Gastroesophageal sphincter (tissue), 4 donors: ENCODE measurements around the gene TBC1D19. TPM values are rescaled to one million over a fixed set of nuclear protein-coding genes. Genes with fewer than 3 reads are reported as not detected.

Experiments used
- ATAC-seq: fragments of 150-250 bp; one replicate; pipeline ENCODE4 v1.9.1; 2016; ENCODE audit warnings: mild to moderate bottlenecking, moderate library complexity
- H3K27ac ChIP-seq, 4 donors: fragments of 200-600 bp; sonication (generic) in 3 of 4; 1 replicate in 3 of 4; 2 replicates in 1 of 4; pipeline ENCODE4 v1.5.1; 2016 to 2019
- H3K27me3 ChIP-seq: fragments of 200-600 bp; sonication (generic); one replicate; pipeline ENCODE4 v1.5.1; 2019
- H3K36me3 ChIP-seq, 2 donors: fragments of 200-600 bp; sonication (generic); one replicate each; pipeline ENCODE4 v1.5.1; 2019; ENCODE audit warnings: control low read depth in 1 of 2
- H3K4me1 ChIP-seq, 3 donors: fragments of 200-600 bp; sonication (generic); 1 replicate in 2 of 3; 2 replicates in 1 of 3; pipeline ENCODE4 v1.5.1; 2016 to 2019; ENCODE audit warnings: control low read depth in 2 of 3
- H3K4me3 ChIP-seq, 2 donors: fragments of 200-600 bp; sonication (generic); one replicate each; pipeline ENCODE4 v1.5.1; 2019; ENCODE audit warnings: mild to moderate bottlenecking in 1 of 2, moderate library complexity in 1 of 2
- H3K9me3 ChIP-seq, 3 donors: fragments of 200-600 bp; sonication (generic); one replicate each; pipeline ENCODE4 v1.5.1; 2017 to 2019; ENCODE audit warnings: control low read depth in 2 of 3
- EP300 ChIP-seq: sonication (generic); formaldehyde crosslinking; IDR thresholded peaks from one replicate; pipeline ENCODE4 v1.6.1; 2017; ENCODE audit warnings: antibody characterized with exemption, mild to moderate bottlenecking
- POLR2A ChIP-seq, 2 donors: fragments of 450-650 bp; IDR thresholded peaks; one replicate each; pipeline ENCODE4 v1.6.1; 2017; ENCODE audit warnings: antibody characterized with exemption in 2 of 2, mild to moderate bottlenecking in 2 of 2, moderate library complexity in 1 of 2
- POLR2AphosphoS5 ChIP-seq: sonication (generic); formaldehyde crosslinking; IDR thresholded peaks from one replicate; pipeline ENCODE4 v1.6.1; 2017; ENCODE audit warnings: antibody characterized with exemption
- WGBS, 2 donors: methylation state at CpG; one replicate each; pipeline ENCODE4 v1.1.5; 2018; ENCODE audit warnings: low coverage in 1 of 2; 5-methylcytosine and 5-hydroxymethylcytosine counted together
- total RNA-seq, 4 donors: library from RNA; depleted of rRNA; stranded (reverse); fragments of >200 nt; gene quantifications; one replicate each; pipeline ENCODE4 v1.1.0, GENCODE V29; 2016
- TF ChIP-seq, protein P1 (sequence below), 4 experiments: fragments of 200-600 bp in 2 of 4; fragments of 450-650 bp in 2 of 4; sonication (generic) in 1 of 4; IDR thresholded peaks; one replicate each; pipeline ENCODE4 v1.5.1; 2017 to 2019; ENCODE audit warnings: antibody characterized with exemption in 4 of 4, mild to moderate bottlenecking in 2 of 4, moderate library complexity in 2 of 4

TBC1D19 gene
- total RNA-seq, 4 donors from 2014 or later, result 13.2 to 20.1 (median 15.9) TPM

GRCh38 chr4:26786916-26787315, 203.0 kb downstream of the TBC1D19 start:
- no peak for TF ChIP-seq POLR2AphosphoS5
- TF ChIP-seq, protein P1, sequence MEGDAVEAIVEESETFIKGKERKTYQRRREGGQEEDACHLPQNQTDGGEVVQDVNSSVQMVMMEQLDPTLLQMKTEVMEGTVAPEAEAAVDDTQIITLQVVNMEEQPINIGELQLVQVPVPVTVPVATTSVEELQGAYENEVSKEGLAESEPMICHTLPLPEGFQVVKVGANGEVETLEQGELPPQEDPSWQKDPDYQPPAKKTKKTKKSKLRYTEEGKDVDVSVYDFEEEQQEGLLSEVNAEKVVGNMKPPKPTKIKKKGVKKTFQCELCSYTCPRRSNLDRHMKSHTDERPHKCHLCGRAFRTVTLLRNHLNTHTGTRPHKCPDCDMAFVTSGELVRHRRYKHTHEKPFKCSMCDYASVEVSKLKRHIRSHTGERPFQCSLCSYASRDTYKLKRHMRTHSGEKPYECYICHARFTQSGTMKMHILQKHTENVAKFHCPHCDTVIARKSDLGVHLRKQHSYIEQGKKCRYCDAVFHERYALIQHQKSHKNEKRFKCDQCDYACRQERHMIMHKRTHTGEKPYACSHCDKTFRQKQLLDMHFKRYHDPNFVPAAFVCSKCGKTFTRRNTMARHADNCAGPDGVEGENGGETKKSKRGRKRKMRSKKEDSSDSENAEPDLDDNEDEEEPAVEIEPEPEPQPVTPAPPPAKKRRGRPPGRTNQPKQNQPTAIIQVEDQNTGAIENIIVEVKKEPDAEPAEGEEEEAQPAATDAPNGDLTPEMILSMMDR (IDR thresholded peaks at IDR 0.05), result no peak
- no peak for TF ChIP-seq POLR2A (IDR thresholded peaks at IDR 0.05)
- Histone ChIP-seq H3K4me3 (no peak overlapping the region), H3K27ac (peak overlapping the region in 2 of 4 donors; percentile 37 to 48), H3K9me3 (no peaks in the 10 kb centered on the region), H3K4me1 (peaks cover 0 to 17% (median 7%) of the 10 kb centered on the region in 3 donors), H3K36me3 (peaks cover 0 to 12% of the 10 kb centered on the region in 2 donors), H3K27me3 (no peaks in the 10 kb centered on the region)
- no peak for ATAC-seq
- WGBS, 2 donors, result 70 to 84% methylated on average over 2 of the region's 3 CpGs

DNA sequence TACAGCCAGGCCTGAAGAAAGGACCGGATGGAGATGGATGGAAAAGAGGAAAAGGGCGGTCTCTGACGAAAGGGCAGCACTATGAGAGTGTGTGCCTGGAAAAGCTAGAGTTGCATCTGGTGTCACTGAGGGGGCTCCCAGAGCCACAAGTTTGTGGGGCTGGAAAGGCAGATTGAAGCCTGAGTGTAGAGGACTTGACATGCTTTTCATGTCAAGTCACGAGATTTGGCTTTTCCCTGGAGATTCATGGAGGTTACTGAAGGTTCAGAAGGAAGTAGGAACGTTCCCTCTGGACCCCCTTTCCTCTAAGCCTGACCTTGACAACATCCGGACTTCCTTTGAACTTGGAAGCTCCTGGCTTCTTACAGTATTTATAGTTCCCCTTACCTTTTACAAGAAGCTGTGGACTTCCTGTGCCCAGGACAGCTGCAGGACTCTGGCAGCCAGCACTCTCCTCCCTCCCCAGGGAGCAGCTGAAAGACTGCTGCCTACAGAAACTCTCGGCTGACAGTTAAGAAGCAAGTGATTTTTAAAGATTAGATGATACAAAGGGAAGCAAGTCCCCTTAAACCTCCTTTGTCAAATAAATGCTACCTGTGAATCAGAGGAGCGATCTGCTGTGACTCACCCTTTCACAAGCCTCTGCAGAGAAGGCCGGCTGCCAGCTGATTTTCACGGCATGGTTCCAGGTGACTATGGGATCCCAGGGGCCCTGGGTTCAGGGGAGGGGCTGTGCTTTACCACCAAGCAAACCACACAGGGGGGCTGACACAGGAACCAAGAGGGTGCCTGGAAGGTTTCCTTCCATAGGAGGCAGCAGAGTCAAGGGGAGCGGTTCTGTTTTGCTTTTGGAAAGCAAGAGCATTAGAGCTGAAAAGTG, 203.8 kb downstream of the TBC1D19 start:
- no peaks in the 10 kb centered on the region for H3K9me3 ChIP-seq
- peak; percentile 42 for ATAC-seq
- no peak for TF ChIP-seq EP300
- TF ChIP-seq, protein P1 (IDR thresholded peaks at IDR 0.05), result peak in 1 of 4 experiments; percentile 40
- H3K27ac ChIP-seq, result peak overlapping the region in 3 of 4 donors; percentile 33 to 48 (median 37)
- H3K4me3 ChIP-seq, result no peak overlapping the region
- no peaks in the 10 kb centered on the region for H3K27me3 ChIP-seq
- peaks cover 0 to 17% (median 7%) of the 10 kb centered on the region in 3 donors for H3K4me1 ChIP-seq
- H3K36me3 ChIP-seq, result peaks cover 0 to 12% of the 10 kb centered on the region in 2 donors
- WGBS, 2 donors, result 40 to 44% methylated on average over 5 to 6 of the region's 11 CpGs

DNA sequence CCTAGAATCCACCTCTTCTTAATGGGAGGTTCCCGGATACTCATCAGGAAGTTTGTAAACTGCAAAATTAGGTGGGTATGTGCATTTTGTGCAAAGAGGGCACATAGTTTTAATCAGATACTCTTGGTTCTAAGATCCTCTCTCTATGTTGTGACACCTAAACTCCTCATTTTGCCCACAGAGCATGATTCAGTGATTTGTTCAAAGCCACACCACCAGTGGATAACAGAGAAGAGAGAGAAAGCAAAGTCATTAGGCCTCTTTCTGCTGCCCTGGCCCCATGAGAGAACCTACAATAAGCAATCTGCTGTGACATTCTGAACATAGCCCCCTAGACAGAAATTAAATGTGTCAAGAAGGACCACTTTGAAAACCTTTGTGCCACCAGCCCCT, 204.5 kb downstream of the TBC1D19 start:
- Histone ChIP-seq H3K4me1 (peaks cover 0 to 17% (median 7%) of the 10 kb centered on the region in 3 donors), H3K4me3 (no peak overlapping the region), H3K27me3 (no peaks in the 10 kb centered on the region), H3K9me3 (no peaks in the 10 kb centered on the region), H3K36me3 (peaks cover 0 to 7% of the 10 kb centered on the region in 2 donors), H3K27ac (peak overlapping the region in 3 of 4 donors; percentile 33 to 48 (median 37))
- WGBS, 2 donors, result 33 to 67% methylated on average over 1 of the region's 1 CpG
- TF ChIP-seq POLR2A (IDR thresholded peaks at IDR 0.05) (no peak), EP300 (no peak), POLR2AphosphoS5 (no peak)
- TF ChIP-seq, protein P1 (IDR thresholded peaks at IDR 0.05), result no peak
- no peak for ATAC-seq

- peaks cover 0 to 17% (median 7%) of the 10 kb centered on the region in 3 donors for H3K4me1 ChIP-seq
- H3K36me3 ChIP-seq, result peaks cover 0 to 2% of the 10 kb centered on the region in 2 donors
- H3K9me3 ChIP-seq, result no peaks in the 10 kb centered on the region
- no peak overlapping the region for H3K4me3 ChIP-seq
- H3K27me3 ChIP-seq, result no peaks in the 10 kb centered on the region
- no peak overlapping the region for H3K27ac ChIP-seq
- TF ChIP-seq POLR2A (IDR thresholded peaks at IDR 0.05) (no peak), EP300 (no peak), POLR2AphosphoS5 (no peak)
- TF ChIP-seq, protein P1 (IDR thresholded peaks at IDR 0.05), result no peak
- ATAC-seq, result no peak
Observed at GRCh38 chr4:26789208-26789607, 205.3 kb downstream of the TBC1D19 start.

DNA sequence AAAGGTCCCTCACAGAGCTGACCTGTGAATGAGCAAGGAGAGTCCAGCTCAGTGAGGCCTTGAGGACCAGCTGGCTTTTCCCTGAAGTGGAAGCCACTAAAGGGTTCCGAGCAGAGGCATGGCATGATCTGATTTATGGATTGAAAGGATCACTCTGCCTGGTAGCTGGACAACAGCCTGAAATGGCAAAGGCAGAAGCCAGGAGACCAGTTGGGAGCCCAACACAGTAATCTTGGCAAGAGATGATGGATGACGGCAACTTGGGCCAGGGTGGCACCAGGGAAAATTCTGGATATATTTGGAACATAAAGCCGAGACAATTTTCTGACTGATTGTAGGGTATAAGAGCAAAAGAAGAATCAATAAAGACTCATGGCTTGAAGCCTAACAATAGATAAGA, 207.5 kb downstream of the TBC1D19 start:
- H3K27me3 ChIP-seq, result no peaks in the 10 kb centered on the region
- no peaks in the 10 kb centered on the region for H3K9me3 ChIP-seq
- no peaks in the 10 kb centered on the region for H3K36me3 ChIP-seq
- no peak for ATAC-seq
- H3K4me1 ChIP-seq, result peaks cover 0 to 17% (median 7%) of the 10 kb centered on the region in 3 donors
- WGBS, 2 donors, result 79 to 90% methylated on average over 3 of the region's 3 CpGs
- H3K27ac ChIP-seq, result no peak overlapping the region
- TF ChIP-seq, protein P1 (IDR thresholded peaks at IDR 0.05), result no peak
- TF ChIP-seq POLR2A (IDR thresholded peaks at IDR 0.05) (no peak), POLR2AphosphoS5 (no peak), EP300 (no peak)
- H3K4me3 ChIP-seq, result no peak overlapping the region
